DOHH2 (cell line): ENCODE data around the gene GNAS-AS1.

Experiments
- CTCF ChIP-seq: fragments of 200-600 bp; sonication (generic); IDR thresholded peaks from one replicate; pipeline ENCODE4 v1.5.1; 2014; ENCODE audit warnings: antibody characterized with exemption, mild to moderate bottlenecking, low read depth, low read length; ENCODE audit not compliant: poor library complexity, severe bottlenecking
- EZH2phosphoT487 ChIP-seq: fragments of 200-600 bp; sonication (generic); IDR thresholded peaks from 2 replicates; pipeline ENCODE4 v1.6.1; 2017; ENCODE audit warnings: borderline replicate concordance, mild to moderate bottlenecking, antibody characterized with exemption, low read length, moderate library complexity, mixed read lengths

- TF ChIP-seq CTCF (no peak), EZH2phosphoT487 (peak; percentile 77; the same call in 1 of the 2 replicates)
These were observed 5.0 kb upstream of the GNAS-AS1 start for GRCh38 chr20:58855506-58856389.
